ENCODE measurements around the gene ACY1. TPM values are rescaled to one million over a fixed set of nuclear protein-coding genes. Genes with fewer than 3 reads are reported as not detected.

The ACY1 gene
- total RNA-seq, 1 experiment from 2014 or later = 62.6 TPM

DNA sequence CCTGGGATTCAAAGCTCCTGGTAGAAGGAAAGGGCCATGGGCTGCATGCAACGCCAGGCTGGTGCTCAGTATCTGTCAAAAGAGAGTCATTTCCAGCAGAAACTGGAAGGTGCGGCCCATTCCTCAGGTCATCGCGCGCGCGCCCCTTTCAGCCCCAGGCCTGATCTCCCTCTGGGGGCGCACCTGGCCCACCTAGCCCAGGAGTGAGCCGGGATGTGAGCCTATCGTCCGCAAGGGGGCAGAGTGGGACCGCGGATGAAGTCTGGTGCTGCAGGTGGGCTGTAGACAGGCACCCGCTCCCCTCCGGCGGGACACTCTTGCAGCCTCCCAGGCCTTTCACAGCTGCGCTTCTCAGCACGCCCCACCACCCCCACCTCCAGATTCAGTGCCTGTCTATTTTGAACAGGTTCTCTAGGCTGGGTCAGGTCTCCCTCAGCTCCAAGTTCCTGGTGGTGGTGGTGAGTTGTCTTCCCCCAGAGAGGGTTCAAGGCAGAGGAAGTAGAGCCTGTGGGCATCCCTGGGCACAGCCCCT, 18.2 kb downstream of the ACY1 start:
- no peak overlapping the region for H2AFZ ChIP-seq (ENCODE audit: low read length)
- Mint-ChIP-seq H3K36me3 (ENCODE audit: insufficient read depth in 1 of 3, low read depth in 3 of 3) (no peaks in the 10 kb centered on the region; a peak in 1 of 7 replicates), H3K27ac (peak overlapping the region in 1 of 3 experiments; percentile 75; a peak in 2 of 7 replicates), H3K4me1 (peaks cover 52 to 56% of the 10 kb centered on the region in 2 experiments), H3K9me3 (no peaks in the 10 kb centered on the region; a peak in 1 of 5 replicates), H3K4me3 (peak overlapping the region in 1 of 2 experiments; percentile 30; a peak in 2 of 5 replicates), H3K27me3 (ENCODE audit: low read depth) (peaks cover 4% of the 10 kb centered on the region)
- H3K4me1 ChIP-seq (ENCODE audit: insufficient read depth, low read length) = peaks cover 14% of the 10 kb centered on the region; the same call in 1 of the 2 replicates
- no peak overlapping the region for H3T11ph ChIP-seq (ENCODE audit: low read length)
- H3K79me2 ChIP-seq (ENCODE audit: insufficient read depth, low read length) = no peaks in the 10 kb centered on the region
- no peaks in the 10 kb centered on the region for H3K79me1 ChIP-seq (ENCODE audit: insufficient read depth, low read depth, low read length, poor library complexity, severe bottlenecking)
- no CpG with 5 or more reads among the region's 18 CpGs for WGBS (ENCODE audit: extremely low coverage, insufficient read length, low lambda C conversion rate)
- TF ChIP-seq, protein P1, sequence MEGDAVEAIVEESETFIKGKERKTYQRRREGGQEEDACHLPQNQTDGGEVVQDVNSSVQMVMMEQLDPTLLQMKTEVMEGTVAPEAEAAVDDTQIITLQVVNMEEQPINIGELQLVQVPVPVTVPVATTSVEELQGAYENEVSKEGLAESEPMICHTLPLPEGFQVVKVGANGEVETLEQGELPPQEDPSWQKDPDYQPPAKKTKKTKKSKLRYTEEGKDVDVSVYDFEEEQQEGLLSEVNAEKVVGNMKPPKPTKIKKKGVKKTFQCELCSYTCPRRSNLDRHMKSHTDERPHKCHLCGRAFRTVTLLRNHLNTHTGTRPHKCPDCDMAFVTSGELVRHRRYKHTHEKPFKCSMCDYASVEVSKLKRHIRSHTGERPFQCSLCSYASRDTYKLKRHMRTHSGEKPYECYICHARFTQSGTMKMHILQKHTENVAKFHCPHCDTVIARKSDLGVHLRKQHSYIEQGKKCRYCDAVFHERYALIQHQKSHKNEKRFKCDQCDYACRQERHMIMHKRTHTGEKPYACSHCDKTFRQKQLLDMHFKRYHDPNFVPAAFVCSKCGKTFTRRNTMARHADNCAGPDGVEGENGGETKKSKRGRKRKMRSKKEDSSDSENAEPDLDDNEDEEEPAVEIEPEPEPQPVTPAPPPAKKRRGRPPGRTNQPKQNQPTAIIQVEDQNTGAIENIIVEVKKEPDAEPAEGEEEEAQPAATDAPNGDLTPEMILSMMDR (conservative IDR thresholded peaks at IDR 0.05) = peak; percentile 99
- H4K20me1 ChIP-seq (ENCODE audit: control insufficient read depth, insufficient read depth, insufficient read length) = peaks cover 2% of the 10 kb centered on the region
- H2BK20ac ChIP-seq (ENCODE audit: low read depth, low read length, poor library complexity, severe bottlenecking) = no peak overlapping the region
- no peak overlapping the region for H3K9ac ChIP-seq (ENCODE audit: extremely low read depth, insufficient read length, low read length)
- no peak overlapping the region for H3K56ac ChIP-seq (ENCODE audit: insufficient read length, low read depth, low read length)
- H3K23ac ChIP-seq (ENCODE audit: insufficient read length, low read depth, low read length) = no peak overlapping the region
- H3K18ac ChIP-seq (ENCODE audit: insufficient read length, low read depth, low read length) = no peak overlapping the region
- H4K91ac ChIP-seq (ENCODE audit: insufficient read length, low read depth, low read length) = no peak overlapping the region
- H3K4me2 ChIP-seq (ENCODE audit: insufficient read depth, insufficient read length, low read length) = no peak overlapping the region
- no peaks in the 10 kb centered on the region for H3K23me2 ChIP-seq (ENCODE audit: insufficient read length, low read depth, low read length, poor library complexity, severe bottlenecking)
- H2BK120ac ChIP-seq (ENCODE audit: low read depth, low read length, poor library complexity, severe bottlenecking) = no peak overlapping the region
- no peaks in the 10 kb centered on the region for H3K9me3 ChIP-seq (ENCODE audit: control insufficient read depth, low read depth, low read length)
- no peak overlapping the region for H2AK5ac ChIP-seq (ENCODE audit: insufficient read length, low read length)
- DNase-seq = peak; percentile 95
- H3K27me3 ChIP-seq (ENCODE audit: insufficient read depth, low read length) = no peaks in the 10 kb centered on the region
- no peak overlapping the region for H2BK5ac ChIP-seq (ENCODE audit: insufficient read length, low read length)
- H4K5ac ChIP-seq (ENCODE audit: insufficient read length, low read depth, low read length) = no peak overlapping the region
- H3K14ac ChIP-seq (ENCODE audit: insufficient read depth, low read length) = no peak overlapping the region
- H2BK12ac ChIP-seq (ENCODE audit: insufficient read length, low read depth, low read length) = no peak overlapping the region
- H3K4ac ChIP-seq (ENCODE audit: low read depth, low read length) = no peak overlapping the region
- no peak overlapping the region for H4K8ac ChIP-seq (replicated peaks; ENCODE audit: insufficient read length, low read depth, low read length)
- no peak overlapping the region for H3K27ac ChIP-seq (ENCODE audit: insufficient read length, low read depth, low read length)
- no peak overlapping the region for H2BK15ac ChIP-seq (ENCODE audit: low read depth, low read length)

Data from H9 (cell line).